Measurements from ENCODE around the gene HSBP1. TPM values are rescaled to one million over a fixed set of nuclear protein-coding genes. Genes with fewer than 3 reads are reported as not detected.

HSBP1 gene
- total and polyA plus RNA-seq, 9 of the 15 experiments (the other 6 are each of a cell fraction or from before 2014, with no cell fraction given): 84.9 to 677 (median 204) TPM

DNA sequence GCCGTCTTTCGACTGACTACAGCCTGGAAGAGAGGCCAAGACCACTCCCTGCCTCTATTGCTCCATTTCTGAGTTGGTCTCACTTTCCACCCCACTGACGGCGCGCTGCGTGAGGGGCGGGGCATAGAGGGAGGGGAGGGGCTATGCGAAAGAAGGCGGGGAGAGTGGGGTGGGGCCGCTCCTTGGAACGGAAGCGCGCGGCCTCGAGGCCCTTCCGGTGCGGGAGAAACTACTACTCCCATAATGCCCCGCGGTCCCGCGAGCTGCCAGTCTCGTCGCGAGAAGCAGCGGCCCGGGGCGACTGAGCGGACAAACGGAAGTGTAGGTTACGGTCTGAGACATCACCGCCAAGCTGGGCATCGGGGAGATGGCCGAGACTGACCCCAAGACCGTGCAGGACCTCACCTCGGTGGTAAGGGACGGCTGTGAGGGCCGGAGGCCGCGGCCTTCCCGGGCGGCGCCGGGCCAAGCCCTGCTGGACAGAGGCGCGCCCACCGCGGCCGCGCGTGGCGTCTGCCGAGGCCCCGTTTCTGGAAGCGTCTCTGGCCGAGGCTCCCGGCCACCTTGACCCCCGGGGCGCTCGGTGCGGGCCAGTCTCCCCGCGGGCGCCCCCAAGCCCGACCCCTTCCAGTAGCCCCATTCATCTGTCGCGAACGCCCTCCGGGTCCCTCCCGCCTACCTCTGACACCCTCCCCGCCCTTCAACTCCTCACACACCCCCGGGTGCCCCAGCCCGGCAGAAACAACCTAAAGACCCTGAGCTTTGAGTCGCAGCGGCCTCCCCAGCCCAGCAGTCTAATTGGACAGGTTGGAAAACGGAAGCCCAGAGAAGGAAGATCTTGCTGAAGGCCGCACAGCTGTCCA is at the start of gene HSBP1 (continued):
- peak; percentile 81 for TF ChIP-seq POLR2A (conservative IDR thresholded peaks at IDR 0.05)

- FAIRE-seq (peak; percentile 11), DNase-seq (ENCODE audit: extremely low read depth in 1 of 4, low spot score in 3 of 4) (no peak), ATAC-seq (no peak)
- Histone ChIP-seq H3K27ac (ENCODE audit: extremely low read depth, low read depth, low read length) (no peak overlapping the region), H3K79me2 (ENCODE audit: control insufficient read depth, insufficient read depth, low read length) (no peaks in the 10 kb centered on the region), H3K4me2 (ENCODE audit: insufficient read depth, low read length) (no peak overlapping the region), H3K4me1 (replicated peaks in 1 of 2; ENCODE audit: control insufficient read depth in 2 of 2, insufficient read depth in 2 of 2, low read length in 2 of 2) (no peaks in the 10 kb centered on the region), H3K27me3 (ENCODE audit: control insufficient read depth in 2 of 2, insufficient read depth in 2 of 2, low read length in 2 of 2) (no peaks in the 10 kb centered on the region), H4K20me1 (replicated peaks; ENCODE audit: control insufficient read depth, insufficient read depth, low read length) (no peaks in the 10 kb centered on the region), H2AFZ (ENCODE audit: low read depth, low read length) (no peak overlapping the region), H3K36me3 (ENCODE audit: control insufficient read depth, insufficient read depth, low read length) (no peaks in the 10 kb centered on the region), H3K9me1 (ENCODE audit: control insufficient read depth, insufficient read depth, low read length) (no peaks in the 10 kb centered on the region), H3K9me3 (replicated peaks; ENCODE audit: control insufficient read depth, insufficient read depth, low read depth, low read length) (no peaks in the 10 kb centered on the region), H3K9ac (ENCODE audit: insufficient read depth in 1 of 2, low read depth in 2 of 2, low read length in 2 of 2) (no peak overlapping the region), H3K4me3 (no peak overlapping the region)
- in situ Hi-C loops (cut with MboI) (no loop called here), intact Hi-C loops (cut with micrococcal nuclease) (no loop called here)
- POLR2A ChIA-PET: no interaction called here
- BruUV-seq (replicated peaks): no TSS peak
- CTCF ChIA-PET (ENCODE audit: low intra/inter-chr PET ratio): no interaction called here
- WGBS (ENCODE audit: insufficient coverage, low coverage, missing lambda C conversion rate): 0% methylated on average over 11 of the region's 11 CpGs
- TF ChIP-seq FUS (optimal IDR thresholded peaks at IDR 0.05; ENCODE audit: low read depth, low read length) (no peak), MEF2A (IDR thresholded peaks at IDR 0.05; ENCODE audit: control insufficient read depth, low read depth, low read length) (no peak), CBX3 (IDR thresholded peaks at IDR 0.05; ENCODE audit: borderline replicate concordance in 1 of 2, low read length in 2 of 2) (no peak), PURB (CRISPR knock-in tag; IDR thresholded peaks at IDR 0.05; ENCODE audit: low read depth) (no peak), XRCC3 (IDR thresholded peaks at IDR 0.05) (no peak), ZNF75A (CRISPR knock-in tag; IDR thresholded peaks at IDR 0.05) (no peak), CREBBP (IDR thresholded peaks at IDR 0.05; ENCODE audit: low read depth, low read length) (no peak), E2F5 (CRISPR knock-in tag; IDR thresholded peaks at IDR 0.05) (no peak), HES1 (IDR thresholded peaks at IDR 0.05; ENCODE audit: low read depth) (no peak)
- TF ChIP-seq, protein P1, sequence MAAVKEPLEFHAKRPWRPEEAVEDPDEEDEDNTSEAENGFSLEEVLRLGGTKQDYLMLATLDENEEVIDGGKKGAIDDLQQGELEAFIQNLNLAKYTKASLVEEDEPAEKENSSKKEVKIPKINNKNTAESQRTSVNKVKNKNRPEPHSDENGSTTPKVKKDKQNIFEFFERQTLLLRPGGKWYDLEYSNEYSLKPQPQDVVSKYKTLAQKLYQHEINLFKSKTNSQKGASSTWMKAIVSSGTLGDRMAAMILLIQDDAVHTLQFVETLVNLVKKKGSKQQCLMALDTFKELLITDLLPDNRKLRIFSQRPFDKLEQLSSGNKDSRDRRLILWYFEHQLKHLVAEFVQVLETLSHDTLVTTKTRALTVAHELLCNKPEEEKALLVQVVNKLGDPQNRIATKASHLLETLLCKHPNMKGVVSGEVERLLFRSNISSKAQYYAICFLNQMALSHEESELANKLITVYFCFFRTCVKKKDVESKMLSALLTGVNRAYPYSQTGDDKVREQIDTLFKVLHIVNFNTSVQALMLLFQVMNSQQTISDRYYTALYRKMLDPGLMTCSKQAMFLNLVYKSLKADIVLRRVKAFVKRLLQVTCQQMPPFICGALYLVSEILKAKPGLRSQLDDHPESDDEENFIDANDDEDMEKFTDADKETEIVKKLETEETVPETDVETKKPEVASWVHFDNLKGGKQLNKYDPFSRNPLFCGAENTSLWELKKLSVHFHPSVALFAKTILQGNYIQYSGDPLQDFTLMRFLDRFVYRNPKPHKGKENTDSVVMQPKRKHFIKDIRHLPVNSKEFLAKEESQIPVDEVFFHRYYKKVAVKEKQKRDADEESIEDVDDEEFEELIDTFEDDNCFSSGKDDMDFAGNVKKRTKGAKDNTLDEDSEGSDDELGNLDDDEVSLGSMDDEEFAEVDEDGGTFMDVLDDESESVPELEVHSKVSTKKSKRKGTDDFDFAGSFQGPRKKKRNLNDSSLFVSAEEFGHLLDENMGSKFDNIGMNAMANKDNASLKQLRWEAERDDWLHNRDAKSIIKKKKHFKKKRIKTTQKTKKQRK (IDR thresholded peaks at IDR 0.05; ENCODE audit: borderline replicate concordance, low read depth, low read length): no peak
Observed at GRCh38 chr16:83762141-83762991, 45.4 kb upstream of the HSBP1 start.

All from K562 (cell line).